ENCODE measurements around the gene YPEL5.
"Not testable (repeated sequence)": the region's sequence is repeated elsewhere in the genome, so short reads cannot be mapped to it uniquely, and the experiment has no call there.

YPEL5 gene

GRCh38 chr2:30139131-30139870 is 7.5 kb upstream of the YPEL5 start:
- no peak for DNase-seq

GRCh38 chr2:30141136-30141535 is 5.7 kb upstream of the YPEL5 start:
- DNase-seq, result no peak

- no peak for DNase-seq
These were observed 2.5 kb upstream of the YPEL5 start for GRCh38 chr2:30144260-30144659.

- not testable (repeated sequence) for DNase-seq
These were observed 1.9 kb upstream of the YPEL5 start for GRCh38 chr2:30144951-30145350.

GRCh38 chr2:30145826-30146336 is 926 bp upstream of the YPEL5 start:
- DNase-seq, result no peak

GRCh38 chr2:30147196-30147714 is 448 bp downstream of the YPEL5 start:
- no peak for DNase-seq

- DNase-seq, result peak; percentile 67
These were observed 1.2 kb downstream of the YPEL5 start for GRCh38 chr2:30147715-30148610.

GRCh38 chr2:30148850-30149249 is 2.0 kb downstream of the YPEL5 start:
- no peak for DNase-seq

- DNase-seq, result no peak
These were observed 2.7 kb downstream of the YPEL5 start for GRCh38 chr2:30149513-30149912.

GRCh38 chr2:30149976-30150375 is 3.2 kb downstream of the YPEL5 start:
- no peak for DNase-seq

GRCh38 chr2:30150786-30151185 is 4.0 kb downstream of the YPEL5 start:
- DNase-seq, result no peak

- DNase-seq, result no peak
These were observed 5.6 kb downstream of the YPEL5 start for GRCh38 chr2:30152385-30152784.

GRCh38 chr2:30155202-30155601 is 8.4 kb downstream of the YPEL5 start:
- DNase-seq, result no peak

GRCh38 chr2:30155889-30156658 is 9.3 kb downstream of the YPEL5 start:
- DNase-seq, result no peak

- DNase-seq, result no peak
These were observed 10.8 kb downstream of the YPEL5 start for GRCh38 chr2:30157616-30158015.

- DNase-seq, result no peak
These were observed 13.0 kb downstream of the YPEL5 start for GRCh38 chr2:30159766-30160165.

GRCh38 chr2:30161929-30162706 is 15.3 kb downstream of the YPEL5 start:
- no peak for DNase-seq

- no peak for DNase-seq
These were observed 16.0 kb downstream of the YPEL5 start for GRCh38 chr2:30162806-30163205.

GRCh38 chr2:30164131-30164925 is 17.5 kb downstream of the YPEL5 start:
- DNase-seq, result no peak

GRCh38 chr2:30165050-30165520 is 18.3 kb downstream of the YPEL5 start:
- peak; percentile 86 for DNase-seq

- DNase-seq, result no peak
These were observed 18.8 kb downstream of the YPEL5 start for GRCh38 chr2:30165617-30166016.
